ENCODE data around the gene COPE. TPM values are rescaled to one million over a fixed set of nuclear protein-coding genes. Genes with fewer than 3 reads are reported as not detected.

The COPE gene
- total and polyA plus RNA-seq, 2 of the 8 experiments (the other 6 are each of a cell fraction or from before 2014, with no cell fraction given), result 178 to 356 TPM

- CTCF ChIA-PET (ENCODE audit: partially characterized antibody), result interaction anchor here (2.6 kb wide), 1 partner anchor 13 kb away, joined by 16 read pairs; no protein-coding TSS in a partner anchor
- no peak overlapping the region for H3K4me2 ChIP-seq (ENCODE audit: insufficient read depth in 1 of 2, low read depth in 2 of 2, low read length in 2 of 2)
- H4K5ac ChIP-seq (ENCODE audit: insufficient read length, low read depth, low read length), result no peak overlapping the region
- H3K23me2 ChIP-seq (ENCODE audit: low read depth, low read length), result no peaks in the 10 kb centered on the region; the same call in 1 of the 2 replicates
- no peak overlapping the region for H3K27ac ChIP-seq (ENCODE audit: low read depth, low read length)
- no peaks in the 10 kb centered on the region; a peak in 1 of 7 replicates for H3K27me3 ChIP-seq (replicated peaks in 1 of 4; ENCODE audit: control insufficient read depth in 3 of 4, extremely low read depth in 1 of 4, insufficient read depth in 3 of 4, low read length in 3 of 4)
- peaks cover 2 to 10% of the 10 kb centered on the region in 2 experiments for H4K20me1 ChIP-seq (replicated peaks in 1 of 2; ENCODE audit: control insufficient read depth in 1 of 2, insufficient read depth in 2 of 2, low read length in 2 of 2)
- H3K56ac ChIP-seq (replicated peaks; ENCODE audit: insufficient read length, low read depth, low read length), result no peak overlapping the region
- POLR2A ChIA-PET (ENCODE audit: partially characterized antibody), result interaction anchor here (1.0 to 2.2 kb wide), 2 partner anchors 11 to 14 kb away, joined by 3 to 7 read pairs; no protein-coding TSS in a partner anchor
- no peak overlapping the region for H3K23ac ChIP-seq (ENCODE audit: insufficient read length)
- peaks cover 0 to 16% (median 4%) of the 10 kb centered on the region in 4 experiments; a peak in 4 of 8 replicates for H3K36me3 ChIP-seq (ENCODE audit: control insufficient read depth in 2 of 4, insufficient read depth in 4 of 4, low read length in 3 of 4)
- WGBS, 2 experiments (ENCODE audit: extremely low coverage in 1 of 2, insufficient coverage in 1 of 2, insufficient read length in 1 of 2, insufficient replicate concordance in 2 of 2, low coverage in 1 of 2, low lambda C conversion rate in 2 of 2, missing lambda C conversion rate in 1 of 2), result 92% methylated on average over 31 of the region's 34 CpGs; no CpG with 5 or more reads in 1 of the 2 experiments
- no peaks in the 10 kb centered on the region for H3K79me2 ChIP-seq (ENCODE audit: control insufficient read depth in 1 of 2, insufficient read depth in 2 of 2, low read length in 2 of 2)
- H3K14ac ChIP-seq (ENCODE audit: insufficient read length), result no peak overlapping the region
- no peak overlapping the region for H4K8ac ChIP-seq (ENCODE audit: extremely low read depth, insufficient read depth, low read length)
- H3K4me3 ChIP-seq (ENCODE audit: extremely low read depth in 1 of 4, insufficient read depth in 2 of 4, low read depth in 3 of 4, low read length in 4 of 4), result no peak overlapping the region
- no peak overlapping the region for H2BK120ac ChIP-seq (replicated peaks; ENCODE audit: low read depth, low read length)
- DNase-seq (ENCODE audit: low read depth in 1 of 2, low spot score in 2 of 2) (no peak), FAIRE-seq (no peak)
- no peak overlapping the region for H2BK20ac ChIP-seq (ENCODE audit: low read length)
- no peaks in the 10 kb centered on the region for H3K79me1 ChIP-seq (ENCODE audit: low read depth, low read length)
- H2BK5ac ChIP-seq (ENCODE audit: low read depth, low read length), result no peak overlapping the region
- H2BK15ac ChIP-seq (ENCODE audit: low read length), result no peak overlapping the region
- no peak overlapping the region; a peak in 1 of 7 replicates for H3K9ac ChIP-seq (replicated peaks in 1 of 4; ENCODE audit: extremely low read depth in 1 of 4, low read depth in 3 of 4, low read length in 3 of 4)
- no peak overlapping the region for H2BK12ac ChIP-seq (ENCODE audit: low read depth, low read length)
- H3K4ac ChIP-seq (replicated peaks; ENCODE audit: insufficient read length, low read depth, low read length), result no peak overlapping the region
- no peak overlapping the region for H2AK5ac ChIP-seq (ENCODE audit: low read depth, low read length)
- no peak overlapping the region for H3K18ac ChIP-seq (ENCODE audit: extremely low read depth, low read length)
- no peaks in the 10 kb centered on the region; a peak in 4 of 7 replicates for H3K4me1 ChIP-seq (replicated peaks in 1 of 4; ENCODE audit: control insufficient read depth in 3 of 4, insufficient read depth in 4 of 4, low read length in 3 of 4)
- no peak overlapping the region for H2AFZ ChIP-seq (ENCODE audit: low read length)
- no peaks in the 10 kb centered on the region; a peak in 1 of 4 replicates for H3K9me3 ChIP-seq (ENCODE audit: insufficient read depth in 2 of 2, low read depth in 1 of 2, low read length in 1 of 2)
- no peak overlapping the region for H4K91ac ChIP-seq (replicated peaks; ENCODE audit: insufficient read length, low read length)
- no peak for TF ChIP-seq JUN (IDR thresholded peaks at IDR 0.05; ENCODE audit: low read depth, low read length)
- no peak for TF ChIP-seq RFX5 (IDR thresholded peaks at IDR 0.05; ENCODE audit: borderline replicate concordance, low read depth, low read length)
- TF ChIP-seq, protein P1, sequence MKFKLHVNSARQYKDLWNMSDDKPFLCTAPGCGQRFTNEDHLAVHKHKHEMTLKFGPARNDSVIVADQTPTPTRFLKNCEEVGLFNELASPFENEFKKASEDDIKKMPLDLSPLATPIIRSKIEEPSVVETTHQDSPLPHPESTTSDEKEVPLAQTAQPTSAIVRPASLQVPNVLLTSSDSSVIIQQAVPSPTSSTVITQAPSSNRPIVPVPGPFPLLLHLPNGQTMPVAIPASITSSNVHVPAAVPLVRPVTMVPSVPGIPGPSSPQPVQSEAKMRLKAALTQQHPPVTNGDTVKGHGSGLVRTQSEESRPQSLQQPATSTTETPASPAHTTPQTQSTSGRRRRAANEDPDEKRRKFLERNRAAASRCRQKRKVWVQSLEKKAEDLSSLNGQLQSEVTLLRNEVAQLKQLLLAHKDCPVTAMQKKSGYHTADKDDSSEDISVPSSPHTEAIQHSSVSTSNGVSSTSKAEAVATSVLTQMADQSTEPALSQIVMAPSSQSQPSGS (IDR thresholded peaks at IDR 0.05; ENCODE audit: low read length), result no peak
- TF ChIP-seq, protein P2, sequence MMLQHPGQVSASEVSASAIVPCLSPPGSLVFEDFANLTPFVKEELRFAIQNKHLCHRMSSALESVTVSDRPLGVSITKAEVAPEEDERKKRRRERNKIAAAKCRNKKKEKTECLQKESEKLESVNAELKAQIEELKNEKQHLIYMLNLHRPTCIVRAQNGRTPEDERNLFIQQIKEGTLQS (IDR thresholded peaks at IDR 0.05; ENCODE audit: insufficient read depth, low read depth, low read length), result no peak
- TF ChIP-seq FOSL1 (IDR thresholded peaks at IDR 0.05; ENCODE audit: insufficient read depth, low read depth, low read length), result no peak
- no peak for TF ChIP-seq YY1 (IDR thresholded peaks at IDR 0.05; ENCODE audit: low read depth, low read length)
- TF ChIP-seq ZNF274 (IDR thresholded peaks at IDR 0.05; ENCODE audit: borderline replicate concordance, extremely low read depth, low read length), result no peak
- TF ChIP-seq CREB1 (IDR thresholded peaks at IDR 0.05), result no peak
- no peak for TF ChIP-seq SAP30 (IDR thresholded peaks at IDR 0.05; ENCODE audit: insufficient read depth, insufficient replicate concordance, low read length)
These were observed 40.2 kb downstream of the COPE start for GRCh38 chr19:18878858-18879578.
